Muscle of leg (tissue), 11 donors: ENCODE measurements around the gene KCNJ10. TPM values are rescaled to one million over a fixed set of nuclear protein-coding genes. Genes with fewer than 3 reads are reported as not detected.

Experiments used
- DNase-seq: peaks from one replicate; pipeline ENCODE4 v3.0.0; 2013
- H3K27ac ChIP-seq: one replicate; pipeline ENCODE4 v1.5.1; 2013; ENCODE audit warnings: mild to moderate bottlenecking, low read length, control low read depth
- H3K27me3 ChIP-seq: one replicate; pipeline ENCODE4 v1.6.1; 2013; ENCODE audit warnings: low read length; ENCODE audit not compliant: control insufficient read depth, insufficient read depth
- H3K36me3 ChIP-seq: one replicate; pipeline ENCODE4 v1.6.1; 2013; ENCODE audit warnings: low read length; ENCODE audit not compliant: control insufficient read depth, insufficient read depth
- H3K4me1 ChIP-seq: one replicate; pipeline ENCODE4 v1.6.1; 2013; ENCODE audit warnings: low read length; ENCODE audit not compliant: control insufficient read depth, insufficient read depth
- H3K4me3 ChIP-seq: one replicate; pipeline ENCODE4 v1.5.1; 2013; ENCODE audit warnings: low read length, control low read depth
- H3K9me3 ChIP-seq: replicated peaks from 2 replicates; pipeline ENCODE4 v1.6.1; 2013; ENCODE audit warnings: low read depth, low read length; ENCODE audit not compliant: control insufficient read depth
- WGBS: methylation state at CpG from one replicate; pipeline ENCODE4 v1.1.5; 2013; ENCODE audit warnings: missing lambda C conversion rate; ENCODE audit not compliant: insufficient coverage; 5-methylcytosine and 5-hydroxymethylcytosine counted together
- polyA plus RNA-seq, 8 donors: library from polyadenylated mRNA; unstranded; fragments of 120-200 nt; gene quantifications; one replicate each; pipeline versions ENCODE4 v1.2.1 to v1.2.3, GENCODE V29; 2013; ENCODE audit warnings: inconsistent platforms in 1 of 8, low replicate concordance in 1 of 8; ENCODE audit not compliant: insufficient read length in 8 of 8, insufficient read depth in 1 of 8
- total RNA-seq: library from RNA; stranded (reverse); fragments of 120-200 nt; gene quantifications from one replicate; pipeline ENCODE4 v1.2.4, GENCODE V29; 2013

The KCNJ10 gene
- total and polyA plus RNA-seq, 9 donors, result 0.30 to 1.6 (median 0.64) TPM

DNA sequence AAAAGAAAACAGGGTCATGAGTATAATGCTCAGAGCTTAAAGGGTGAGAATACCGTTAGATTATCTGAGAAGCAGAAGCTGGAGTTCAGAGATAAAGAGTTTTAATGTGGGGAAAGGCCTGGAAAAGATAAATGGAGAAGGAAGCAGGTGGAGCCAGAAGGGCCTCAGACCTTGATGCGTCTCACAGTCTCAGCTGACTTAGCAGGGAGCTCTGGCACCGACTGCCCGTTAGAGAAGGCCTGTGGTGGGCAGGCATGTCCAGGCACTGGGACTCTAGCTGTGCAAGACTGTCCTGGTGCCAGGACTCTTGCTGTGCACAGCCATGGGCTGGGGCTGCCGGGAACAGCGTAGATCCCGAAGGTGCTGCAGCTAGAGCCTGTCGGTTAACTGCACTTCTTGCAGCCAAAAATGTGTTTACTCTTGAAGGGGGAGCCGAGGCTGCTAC lies 112.1 kb downstream of the KCNJ10 start:
- Histone ChIP-seq H3K27ac (no peak overlapping the region), H3K4me1 (no peaks in the 10 kb centered on the region), H3K9me3 (no peaks in the 10 kb centered on the region), H3K4me3 (no peak overlapping the region), H3K36me3 (no peaks in the 10 kb centered on the region), H3K27me3 (peaks cover 7% of the 10 kb centered on the region)
- DNase-seq, result no peak
- 34% methylated on average over 8 of the region's 9 CpGs for WGBS

GRCh38 chr1:159955456-159955855 lies 114.5 kb downstream of the KCNJ10 start:
- Histone ChIP-seq H3K36me3 (no peaks in the 10 kb centered on the region), H3K9me3 (no peaks in the 10 kb centered on the region), H3K4me1 (no peaks in the 10 kb centered on the region), H3K4me3 (no peak overlapping the region), H3K27ac (no peak overlapping the region), H3K27me3 (peaks cover 8% of the 10 kb centered on the region)
- 71% methylated on average over 3 of the region's 3 CpGs for WGBS
- no peak for DNase-seq

- Histone ChIP-seq H3K9me3 (no peaks in the 10 kb centered on the region), H3K4me3 (no peak within 1 kb of the TSS), H3K27me3 (peaks cover 8% of the 10 kb centered on the region), H3K27ac (no peak within 1 kb of the TSS), H3K4me1 (no peaks in the 10 kb centered on the region), H3K36me3 (no peaks in the 10 kb centered on the region)
- 57% methylated on average over 9 of the region's 11 CpGs for WGBS
- DNase-seq, result no peak
Measured at GRCh38 chr1:159953536-159954515, 116.1 kb downstream of the KCNJ10 start, which contains the start of gene SLAMF9. Gene SLAMF9 (minus strand): TSS chr1:159954237. CDS start chr1:159954137, 100 bp downstream.

DNA sequence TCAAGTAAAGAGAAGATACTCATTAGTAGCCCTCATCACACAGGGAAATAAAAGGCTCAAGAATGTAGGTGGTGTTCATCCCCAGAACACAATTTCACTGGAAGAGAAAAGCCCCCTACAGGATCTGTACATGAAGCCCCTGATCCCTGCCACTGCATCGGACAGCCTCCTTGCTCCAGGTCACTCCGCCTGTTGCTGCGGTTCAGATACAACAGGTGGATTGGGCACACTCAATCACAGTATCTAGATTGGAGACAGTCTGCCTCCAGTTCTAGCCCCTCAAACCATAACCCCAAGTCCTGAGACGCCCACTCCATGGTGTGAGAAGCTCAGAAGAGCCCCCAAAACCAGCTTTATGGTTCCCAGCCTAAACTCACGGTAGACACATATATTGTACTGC lies 117.0 kb downstream of the KCNJ10 start:
- no peak overlapping the region for H3K27ac ChIP-seq
- DNase-seq, result no peak
- WGBS, result 96% methylated on average over 3 of the region's 5 CpGs
- H3K4me1 ChIP-seq, result no peaks in the 10 kb centered on the region
- no peaks in the 10 kb centered on the region for H3K9me3 ChIP-seq
- H3K4me3 ChIP-seq, result no peak overlapping the region
- H3K27me3 ChIP-seq, result peaks cover 8% of the 10 kb centered on the region
- H3K36me3 ChIP-seq, result no peaks in the 10 kb centered on the region

DNA sequence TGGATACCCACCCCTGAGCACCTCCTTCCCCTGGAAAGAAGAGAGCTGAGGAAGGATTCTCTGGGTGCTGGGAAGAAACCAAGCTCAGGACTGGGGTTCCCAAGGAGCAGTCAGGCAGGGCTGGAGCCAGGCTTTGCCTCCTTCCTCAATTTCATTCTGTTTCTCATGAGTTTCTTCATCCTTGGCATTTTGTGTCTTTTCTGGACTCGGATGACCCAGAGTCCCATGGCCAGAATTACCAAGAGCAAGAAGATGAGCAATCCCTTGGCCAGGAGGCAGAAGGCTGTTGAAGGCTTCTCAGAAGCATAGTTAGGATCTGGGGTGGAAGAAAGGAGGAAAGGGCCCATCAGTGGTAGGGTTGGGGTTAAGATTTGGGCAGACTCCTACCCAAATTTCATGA lies 118.4 kb downstream of the KCNJ10 start:
- H3K27ac ChIP-seq, result no peak overlapping the region
- no peak for DNase-seq
- H3K27me3 ChIP-seq, result peaks cover 8% of the 10 kb centered on the region
- H3K4me3 ChIP-seq, result no peak overlapping the region
- no CpG with 5 or more reads among the region's 1 CpG for WGBS
- no peaks in the 10 kb centered on the region for H3K36me3 ChIP-seq
- no peaks in the 10 kb centered on the region for H3K4me1 ChIP-seq
- no peaks in the 10 kb centered on the region for H3K9me3 ChIP-seq

DNA sequence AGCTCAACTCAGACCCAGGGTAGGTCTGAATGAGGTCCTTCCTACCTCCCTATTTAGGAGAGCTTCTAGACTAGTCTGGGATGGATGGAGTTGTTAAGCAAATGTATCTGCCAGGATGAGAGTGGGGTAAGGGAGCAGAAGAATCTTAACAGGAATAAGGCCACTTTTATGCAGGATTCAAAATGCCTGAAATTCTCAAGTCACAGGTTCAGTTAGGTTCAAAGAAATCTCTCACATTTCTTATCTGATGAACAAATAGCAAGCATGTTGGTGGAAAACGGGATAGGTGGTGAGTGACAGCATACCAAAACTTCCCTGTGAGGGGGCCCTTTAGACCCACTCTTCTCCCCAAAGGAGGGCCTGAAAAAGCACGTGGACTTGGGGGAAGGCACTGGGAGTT lies 118.9 kb downstream of the KCNJ10 start:
- H3K27me3 ChIP-seq, result peaks cover 10% of the 10 kb centered on the region
- no peaks in the 10 kb centered on the region for H3K9me3 ChIP-seq
- H3K4me1 ChIP-seq, result peaks cover 2% of the 10 kb centered on the region
- no peak overlapping the region for H3K4me3 ChIP-seq
- DNase-seq, result no peak
- H3K27ac ChIP-seq, result no peak overlapping the region
- no CpG with 5 or more reads among the region's 2 CpGs for WGBS
- H3K36me3 ChIP-seq, result no peaks in the 10 kb centered on the region

DNA sequence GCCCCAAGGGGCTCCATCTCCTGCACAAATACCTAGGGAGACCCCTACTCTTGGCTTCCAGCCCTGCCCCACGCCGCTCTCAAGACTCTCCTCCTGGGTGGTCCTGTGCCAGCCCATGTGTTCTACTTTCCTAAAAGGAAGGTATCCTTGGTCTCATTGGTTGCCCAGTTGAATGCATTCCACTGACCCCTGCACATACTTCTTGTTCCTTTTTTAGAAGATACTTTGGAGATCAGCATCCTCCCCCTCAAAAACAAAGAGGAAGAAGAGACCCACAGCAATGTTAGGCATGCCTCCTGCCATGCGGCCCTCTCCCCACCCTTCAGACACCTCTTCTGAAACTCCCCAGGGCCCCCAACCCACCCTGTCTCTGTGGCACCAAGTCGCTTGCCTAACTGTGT lies 120.0 kb downstream of the KCNJ10 start:
- WGBS, result 68% methylated on average over 2 of the region's 4 CpGs
- peaks cover 17% of the 10 kb centered on the region for H3K27me3 ChIP-seq
- H3K9me3 ChIP-seq, result no peaks in the 10 kb centered on the region
- H3K4me3 ChIP-seq, result no peak overlapping the region
- H3K27ac ChIP-seq, result no peak overlapping the region
- peaks cover 10% of the 10 kb centered on the region for H3K4me1 ChIP-seq
- DNase-seq, result no peak
- no peaks in the 10 kb centered on the region for H3K36me3 ChIP-seq

GRCh38 chr1:159949123-159949522 lies 120.8 kb downstream of the KCNJ10 start:
- Histone ChIP-seq H3K4me3 (no peak overlapping the region), H3K27ac (no peak overlapping the region), H3K4me1 (peaks cover 11% of the 10 kb centered on the region), H3K27me3 (peaks cover 25% of the 10 kb centered on the region), H3K36me3 (no peaks in the 10 kb centered on the region), H3K9me3 (no peaks in the 10 kb centered on the region)
- WGBS, result 67% methylated on average over 5 of the region's 6 CpGs
- no peak for DNase-seq

Other genes with a start within 250 kb of the KCNJ10 start
- 0.27 TPM for gene SLAMF8, start 243.3 kb downstream of the KCNJ10 start, total RNA-seq
- gene SLAMF8, start 243.3 kb downstream of the KCNJ10 start, polyA plus RNA-seq, result 1 to 10 TPM in 1 of 8 donors, under 1 TPM in 7; 0.19 to 1.5 (median 0.46) TPM
- not detected for gene VSIG8, start 207.5 kb downstream of the KCNJ10 start, total RNA-seq
- gene VSIG8, start 207.5 kb downstream of the KCNJ10 start, polyA plus RNA-seq, result not detected
- gene CFAP45, start 170.0 kb downstream of the KCNJ10 start, total RNA-seq, result 0.22 TPM
- under 1 TPM; 0.18 to 0.54 (median 0.44) TPM for gene CFAP45, start 170.0 kb downstream of the KCNJ10 start, polyA plus RNA-seq
- gene TAGLN2, start 144.7 kb downstream of the KCNJ10 start, total RNA-seq, result 84.2 TPM
- gene TAGLN2, start 144.7 kb downstream of the KCNJ10 start, polyA plus RNA-seq, result 100 to 1,000 TPM; 167 to 251 (median 202) TPM
- gene IGSF9, start 124.5 kb downstream of the KCNJ10 start, total RNA-seq, result 0.13 TPM
- gene IGSF9, start 124.5 kb downstream of the KCNJ10 start, polyA plus RNA-seq, result 1 to 10 TPM in 3 of 8 donors, under 1 TPM in 5; 0.29 to 5.9 (median 0.73) TPM
- not detected for gene SLAMF9, start 115.9 kb downstream of the KCNJ10 start, total RNA-seq
- gene SLAMF9, start 115.9 kb downstream of the KCNJ10 start, polyA plus RNA-seq, result not detected
- 3.6 TPM for gene PIGM, start 38.2 kb downstream of the KCNJ10 start, total RNA-seq
- 1 to 10 TPM; 4.3 to 6.6 (median 5.3) TPM for gene PIGM, start 38.2 kb downstream of the KCNJ10 start, polyA plus RNA-seq
- 0.09 TPM for gene KCNJ9, start 11.4 kb upstream of the KCNJ10 start, total RNA-seq
- gene KCNJ9, start 11.4 kb upstream of the KCNJ10 start, polyA plus RNA-seq, result under 1 TPM in 7 of 8 donors, not detected in 1; 0.04 to 0.16 (median 0.09) TPM
- 15.4 TPM for gene IGSF8, start 28.5 kb upstream of the KCNJ10 start, total RNA-seq
- gene IGSF8, start 28.5 kb upstream of the KCNJ10 start, polyA plus RNA-seq, result 10 to 100 TPM; 17.7 to 26.2 (median 22.1) TPM
- gene ATP1A2, start 45.6 kb upstream of the KCNJ10 start, total RNA-seq, result 55.0 TPM
- gene ATP1A2, start 45.6 kb upstream of the KCNJ10 start, polyA plus RNA-seq, result 10 to 100 TPM; 44.6 to 85.6 (median 59.4) TPM
- 0.44 TPM for gene ATP1A4, start 81.4 kb upstream of the KCNJ10 start, total RNA-seq
- 1 to 10 TPM in 7 of 8 donors, under 1 TPM in 1; 0.96 to 3.4 (median 1.5) TPM for gene ATP1A4, start 81.4 kb upstream of the KCNJ10 start, polyA plus RNA-seq
- gene CASQ1, start 120.4 kb upstream of the KCNJ10 start, total RNA-seq, result 827 TPM
- 1,000 to 10,000 TPM in 1 of 8 donors, 100 to 1,000 TPM in 7; 182 to 1,024 (median 692) TPM for gene CASQ1, start 120.4 kb upstream of the KCNJ10 start, polyA plus RNA-seq
- 57.4 TPM for gene PEA15, start 135.2 kb upstream of the KCNJ10 start, total RNA-seq
- 100 to 1,000 TPM; 110 to 171 (median 142) TPM for gene PEA15, start 135.2 kb upstream of the KCNJ10 start, polyA plus RNA-seq
- 70.5 TPM for gene DCAF8, start 192.4 kb upstream of the KCNJ10 start, total RNA-seq
- 100 to 1,000 TPM in 4 of 8 donors, 10 to 100 TPM in 4; 80.0 to 130 (median 98.6) TPM for gene DCAF8, start 192.4 kb upstream of the KCNJ10 start, polyA plus RNA-seq
- gene PEX19, start 215.0 kb upstream of the KCNJ10 start, total RNA-seq, result 34.2 TPM
- gene PEX19, start 215.0 kb upstream of the KCNJ10 start, polyA plus RNA-seq, result 10 to 100 TPM; 36.4 to 43.0 (median 41.9) TPM